ENCODE data around the gene TWNK. TPM values are rescaled to one million over a fixed set of nuclear protein-coding genes. Genes with fewer than 3 reads are reported as not detected.

The TWNK gene
- total RNA-seq, 1 experiment from 2014 or later: 38.7 TPM

- no peak overlapping the region for H4K91ac ChIP-seq (ENCODE audit: insufficient read length, low read depth, low read length)
- Mint-ChIP-seq H3K27ac (peak overlapping the region; percentile 90 to 92 (median 90); a peak in 6 of 7 replicates), H3K9me3 (no peaks in the 10 kb centered on the region; a peak in 2 of 5 replicates), H3K4me1 (peaks cover 35 to 39% of the 10 kb centered on the region in 2 experiments), H3K27me3 (ENCODE audit: low read depth) (no peaks in the 10 kb centered on the region), H3K36me3 (ENCODE audit: insufficient read depth in 1 of 3, low read depth in 3 of 3) (peaks cover 18 to 28% (median 22%) of the 10 kb centered on the region in 3 experiments), H3K4me3 (peak overlapping the region; percentile 72 to 84)
- peak; percentile 94 for DNase-seq
- H2BK15ac ChIP-seq (ENCODE audit: low read depth, low read length): no peak overlapping the region
- H3T11ph ChIP-seq (ENCODE audit: low read length): no peak overlapping the region
- H3K4me1 ChIP-seq (ENCODE audit: insufficient read depth, low read length): peaks cover 2% of the 10 kb centered on the region; the same call in 1 of the 2 replicates
- no peak overlapping the region for H2BK12ac ChIP-seq (ENCODE audit: insufficient read length, low read depth, low read length)
- no peak overlapping the region for H4K5ac ChIP-seq (ENCODE audit: insufficient read length, low read depth, low read length)
- H3K79me2 ChIP-seq (ENCODE audit: insufficient read depth, low read length): no peaks in the 10 kb centered on the region; the same call in 1 of the 2 replicates
- no CpG with 5 or more reads among the region's 66 CpGs for WGBS (ENCODE audit: extremely low coverage, insufficient read length, low lambda C conversion rate)
- peak; percentile 97 for TF ChIP-seq CTCF (conservative IDR thresholded peaks at IDR 0.05)
- no peaks in the 10 kb centered on the region for H3K79me1 ChIP-seq (ENCODE audit: insufficient read depth, low read depth, low read length, poor library complexity, severe bottlenecking)
- H3K14ac ChIP-seq (ENCODE audit: insufficient read depth, low read length): peak overlapping the region; percentile 58; the same call in 1 of the 2 replicates
- H3K27ac ChIP-seq (ENCODE audit: insufficient read length, low read depth, low read length): no peak overlapping the region
- no peak overlapping the region for H2BK20ac ChIP-seq (ENCODE audit: low read depth, low read length, poor library complexity, severe bottlenecking)
- no peak overlapping the region for H2BK5ac ChIP-seq (ENCODE audit: insufficient read length, low read length)
- peak overlapping the region; percentile 98 for H3K4me2 ChIP-seq (ENCODE audit: insufficient read depth, insufficient read length, low read length)
- peak overlapping the region; percentile 11 for H3K9ac ChIP-seq (ENCODE audit: extremely low read depth, insufficient read length, low read length)
- H3K18ac ChIP-seq (ENCODE audit: insufficient read length, low read depth, low read length): peak overlapping the region; percentile 39
- H3K23ac ChIP-seq (ENCODE audit: insufficient read length, low read depth, low read length): no peak overlapping the region
- no peak overlapping the region for H2AFZ ChIP-seq (ENCODE audit: low read length)
- no peak overlapping the region for H2BK120ac ChIP-seq (ENCODE audit: low read depth, low read length, poor library complexity, severe bottlenecking)
- peaks cover 33% of the 10 kb centered on the region for H3K23me2 ChIP-seq (ENCODE audit: insufficient read length, low read depth, low read length, poor library complexity, severe bottlenecking)
- H3K4ac ChIP-seq (ENCODE audit: low read depth, low read length): no peak overlapping the region
- no peak overlapping the region for H3K56ac ChIP-seq (ENCODE audit: insufficient read length, low read depth, low read length)
- no peaks in the 10 kb centered on the region for H3K27me3 ChIP-seq (ENCODE audit: insufficient read depth, low read length)
- H4K20me1 ChIP-seq (ENCODE audit: control insufficient read depth, insufficient read depth, insufficient read length): no peaks in the 10 kb centered on the region
- H3K9me3 ChIP-seq (ENCODE audit: control insufficient read depth, low read depth, low read length): no peaks in the 10 kb centered on the region
- no peak overlapping the region for H4K8ac ChIP-seq (replicated peaks; ENCODE audit: insufficient read length, low read depth, low read length)
- no peak overlapping the region for H2AK5ac ChIP-seq (ENCODE audit: insufficient read length, low read length)
These were observed 10.2 kb downstream of the TWNK start for GRCh38 chr10:100997360-100998182.
